NCI-H2196 treated with DMSO at 0.1 percent for 48 hours (cell line): ENCODE data around the gene NLGN2.

ENCODE experiments used
- DNase-seq: peaks from one replicate; lab custom pipeline; 2025; ENCODE audit not compliant: unreplicated experiment; lab: John Stamatoyannopoulos, UW

Gene NLGN2

GRCh38 chr17:7411427-7411750 is 3.7 kb downstream of the NLGN2 start:
- DNase-seq = no peak

GRCh38 chr17:7413346-7413985 is 5.8 kb downstream of the NLGN2 start:
- no peak for DNase-seq

- DNase-seq = no peak
Observed at GRCh38 chr17:7414837-7415236, 7.2 kb downstream of the NLGN2 start.

GRCh38 chr17:7415784-7416183 is 8.1 kb downstream of the NLGN2 start:
- no peak for DNase-seq

GRCh38 chr17:7416323-7416722 is 8.7 kb downstream of the NLGN2 start:
- no peak for DNase-seq

GRCh38 chr17:7417056-7417655 is 9.5 kb downstream of the NLGN2 start:
- DNase-seq = no peak

- DNase-seq = no peak
Observed at GRCh38 chr17:7418472-7419152, 11.0 kb downstream of the NLGN2 start.

- no peak for DNase-seq
Observed at GRCh38 chr17:7419819-7420610, 12.4 kb downstream of the NLGN2 start, which contains the start of gene SPEM1. SPEM1 (plus strand) TSS chr17:7420324; CDS start chr17:7420385, 61 bp downstream.

GRCh38 chr17:7421186-7421585 is 13.5 kb downstream of the NLGN2 start:
- no peak for DNase-seq

GRCh38 chr17:7423679-7424078 is 16.0 kb downstream of the NLGN2 start:
- DNase-seq = no peak

GRCh38 chr17:7425316-7425715 is 17.7 kb downstream of the NLGN2 start, which contains the start of gene SPEM2:
SPEM2 (plus strand) TSS chr17:7425616; CDS start chr17:7425689, 73 bp downstream.
- DNase-seq = no peak

GRCh38 chr17:7425756-7426155 is 18.1 kb downstream of the NLGN2 start:
- DNase-seq = no peak

GRCh38 chr17:7426203-7426863 is 18.7 kb downstream of the NLGN2 start:
- no peak for DNase-seq

- DNase-seq = no peak
Observed at GRCh38 chr17:7426896-7427489, 19.3 kb downstream of the NLGN2 start.

- no peak for DNase-seq
Observed at GRCh38 chr17:7427549-7427948, 19.9 kb downstream of the NLGN2 start.

- DNase-seq = no peak
Observed at GRCh38 chr17:7428557-7428956, 20.9 kb downstream of the NLGN2 start, which contains the start of gene SPEM3. SPEM3 (plus strand) TSS chr17:7428857; CDS start chr17:7428903, 46 bp downstream.

GRCh38 chr17:7429722-7430121 is 22.1 kb downstream of the NLGN2 start:
- DNase-seq = no peak

GRCh38 chr17:7431231-7431630 is 23.6 kb downstream of the NLGN2 start:
- DNase-seq = no peak

- DNase-seq = no peak
Observed at GRCh38 chr17:7432296-7432695, 24.7 kb downstream of the NLGN2 start.
